Calu3 (cell line): ENCODE results near the gene NPC1. TPM values are rescaled to one million over a fixed set of nuclear protein-coding genes. Genes with fewer than 3 reads are reported as not detected.

Experiments
- BruUV-seq: library from RNA; stranded (reverse); fragments of 400-500 nt; replicated peaks from 2 replicates; lab custom pipeline; 2021; lab: Mats Ljungman, UMichigan
- CTCF ChIA-PET: fragments of 300-600 bp; sonication (Branson Sonifier 250); formaldehyde crosslinking; loops from one replicate; lab custom pipeline; 2022; ENCODE audit warnings: antibody characterized with exemption; lab: Charles Lee
- DNase-seq: peaks from one replicate; pipeline ENCODE4 v3.0.0; 2022
- H3K27ac Mint-ChIP-seq: one replicate; pipeline ENCODE4 v1.8.0; 2022; ENCODE audit warnings: mixed read lengths; ENCODE audit not compliant: unreplicated experiment
- H3K27me3 Mint-ChIP-seq: one replicate; pipeline ENCODE4 v1.8.0; 2022; ENCODE audit warnings: mixed read lengths; ENCODE audit not compliant: unreplicated experiment
- H3K36me3 Mint-ChIP-seq: one replicate; pipeline ENCODE4 v1.8.0; 2022; ENCODE audit warnings: mild to moderate bottlenecking, moderate library complexity, mixed read lengths; ENCODE audit not compliant: insufficient read depth, unreplicated experiment
- H3K4me1 Mint-ChIP-seq: one replicate; pipeline ENCODE4 v1.8.0; 2022; ENCODE audit warnings: mild to moderate bottlenecking, low read depth, mixed read lengths; ENCODE audit not compliant: unreplicated experiment
- H3K4me3 Mint-ChIP-seq: one replicate; pipeline ENCODE4 v1.8.0; 2022; ENCODE audit warnings: mild to moderate bottlenecking, low read depth, moderate library complexity, mixed read lengths; ENCODE audit not compliant: unreplicated experiment
- H3K9me3 Mint-ChIP-seq: one replicate; pipeline ENCODE4 v1.8.0; 2022; ENCODE audit warnings: low read depth, mixed read lengths; ENCODE audit not compliant: unreplicated experiment
- CTCF ChIP-seq: fragments of 200-600 bp; IDR thresholded peaks from one replicate; pipeline ENCODE4 v1.8.0; 2022; ENCODE audit warnings: antibody characterized with exemption; ENCODE audit not compliant: unreplicated experiment
- intact Hi-C: fragments of 100-400 bp; cut with micrococcal nuclease; formaldehyde crosslinking; loops from one replicate; pipeline ENCODE4 v1.10.0; 2022; ENCODE audit not compliant: unreplicated experiment
- total RNA-seq: library from RNA; stranded (reverse); gene quantifications from 2 replicates; pipeline ENCODE4 v1.2.3, GENCODE V29; 2022

Gene NPC1
- total RNA-seq, 1 experiment from 2014 or later = 84.7 TPM

GRCh38 chr18:23504720-23505119 lies 81.6 kb downstream of the NPC1 start:
- H3K36me3 Mint-ChIP-seq = peaks cover 32% of the 10 kb centered on the region
- no TSS peak for BruUV-seq
- peaks cover 17% of the 10 kb centered on the region for H3K4me1 Mint-ChIP-seq
- H3K9me3 Mint-ChIP-seq = no peaks in the 10 kb centered on the region
- no peak for DNase-seq
- TF ChIP-seq CTCF = no peak
- CTCF ChIA-PET = no interaction called here
- intact Hi-C loops = loop anchor here (5.0 kb wide), 2 partner anchors 208 to 308 kb away; no protein-coding TSS in a partner anchor
- peak overlapping the region; percentile 96 for H3K4me3 Mint-ChIP-seq
- H3K27ac Mint-ChIP-seq = no peak overlapping the region
- no peaks in the 10 kb centered on the region for H3K27me3 Mint-ChIP-seq

- intact Hi-C loops = loop anchor here (5.0 kb wide), 2 partner anchors 208 to 308 kb away; no protein-coding TSS in a partner anchor
- TF ChIP-seq CTCF = no peak
- peaks cover 32% of the 10 kb centered on the region for H3K36me3 Mint-ChIP-seq
- H3K27ac Mint-ChIP-seq = peak overlapping the region; percentile 87
- H3K27me3 Mint-ChIP-seq = no peaks in the 10 kb centered on the region
- CTCF ChIA-PET = no interaction called here
- DNase-seq = no peak
- H3K4me1 Mint-ChIP-seq = peaks cover 17% of the 10 kb centered on the region
- no peaks in the 10 kb centered on the region for H3K9me3 Mint-ChIP-seq
- H3K4me3 Mint-ChIP-seq = peak overlapping the region; percentile 96
- no TSS peak for BruUV-seq
These were observed 82.4 kb downstream of the NPC1 start for GRCh38 chr18:23503963-23504344.

DNA sequence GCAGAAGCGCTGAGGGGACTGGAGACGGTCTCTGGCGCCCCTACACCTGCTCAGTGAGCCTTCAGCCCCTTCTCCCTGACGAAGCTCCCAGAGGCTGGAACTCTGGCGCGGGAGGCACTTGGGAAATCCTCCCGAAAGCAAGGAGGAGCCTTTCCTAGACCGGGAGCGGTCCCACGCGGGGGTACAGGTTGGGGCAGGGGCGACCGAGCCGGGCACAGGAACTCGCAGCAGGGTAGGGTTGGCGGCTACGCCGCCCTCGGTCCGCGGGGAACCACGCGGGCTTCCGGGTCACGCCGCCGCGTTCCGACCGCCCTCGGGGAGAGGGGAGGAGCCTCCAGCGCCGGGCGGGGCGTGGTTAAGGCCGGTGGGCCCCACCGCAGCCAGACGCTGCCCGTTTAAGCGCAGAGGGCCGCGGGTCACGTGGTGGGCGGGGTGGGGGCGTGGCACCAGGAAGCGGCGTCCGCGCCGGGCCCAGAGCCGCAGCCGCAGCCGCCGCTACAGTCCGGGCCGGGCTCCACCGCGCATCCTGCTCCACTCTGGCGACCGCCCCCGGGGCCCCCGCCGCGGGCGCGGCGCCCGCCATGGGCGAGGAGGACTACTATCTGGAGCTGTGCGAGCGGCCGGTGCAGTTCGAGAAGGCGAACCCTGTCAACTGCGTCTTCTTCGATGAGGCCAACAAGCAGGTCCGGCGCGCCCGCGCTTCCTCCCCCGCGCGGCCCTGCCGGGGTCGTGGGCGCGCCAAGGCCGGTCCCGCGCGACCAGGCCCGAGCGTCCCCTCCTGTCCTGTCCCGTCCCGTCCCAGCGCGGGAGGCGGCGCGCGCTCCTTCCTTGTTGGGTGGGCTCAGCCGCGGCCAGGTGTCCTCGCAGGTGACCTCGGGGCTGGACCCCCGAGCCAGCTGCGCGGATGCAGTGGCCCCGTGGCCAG lies 83.0 kb downstream of the NPC1 start, which contains the start of gene RMC1:
TSS of gene RMC1 (plus strand) at position 474 of the 925 bp plus-strand sequence. CDS start at position 582, 108 bp downstream.
- DNase-seq = peak; percentile 98
- Mint-ChIP-seq H3K4me1 (peaks cover 17% of the 10 kb centered on the region), H3K27me3 (no peaks in the 10 kb centered on the region), H3K27ac (peak within 1 kb of the TSS; percentile 87), H3K36me3 (peaks cover 32% of the 10 kb centered on the region), H3K9me3 (no peaks in the 10 kb centered on the region), H3K4me3 (peak within 1 kb of the TSS; percentile 96)
- intact Hi-C loops = loop anchor here (5.0 kb wide), 2 partner anchors 209 to 309 kb away; no protein-coding TSS in a partner anchor
- BruUV-seq = no TSS peak
- no peak for TF ChIP-seq CTCF
- CTCF ChIA-PET = no interaction called here

DNA sequence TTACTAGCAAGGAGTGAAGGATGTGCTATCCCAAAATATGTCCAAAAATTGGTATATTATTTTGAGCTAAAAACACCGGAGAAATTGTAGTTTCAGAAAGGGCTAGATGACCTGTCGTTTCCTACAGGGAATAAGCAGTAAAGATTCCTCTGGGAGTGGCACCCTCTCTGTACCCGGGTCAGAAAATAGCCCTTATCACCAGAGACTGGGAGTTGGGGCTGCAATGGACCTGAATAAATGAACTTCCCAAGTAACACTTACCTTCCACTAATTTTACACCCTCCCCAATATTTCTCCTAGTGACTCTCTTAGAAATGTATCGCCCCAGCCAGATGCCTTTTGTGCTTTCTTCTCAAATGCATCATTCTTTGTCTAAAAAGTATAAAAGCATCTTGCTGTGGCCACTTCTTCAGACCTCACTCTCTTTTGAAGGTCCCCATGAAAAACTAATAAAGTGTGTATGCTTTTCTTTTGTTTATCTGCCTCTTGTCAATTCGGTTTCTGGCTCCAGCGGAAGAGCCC lies 83.7 kb downstream of the NPC1 start:
- CTCF ChIA-PET = no interaction called here
- TSS peak; percentile 86 for BruUV-seq
- TF ChIP-seq CTCF = no peak
- Mint-ChIP-seq H3K9me3 (no peaks in the 10 kb centered on the region), H3K27ac (peak overlapping the region; percentile 79), H3K27me3 (no peaks in the 10 kb centered on the region), H3K4me1 (peaks cover 17% of the 10 kb centered on the region), H3K4me3 (peak overlapping the region; percentile 96), H3K36me3 (peaks cover 32% of the 10 kb centered on the region)
- intact Hi-C loops = loop anchor here (5.0 kb wide), 2 partner anchors 210 to 310 kb away; no protein-coding TSS in a partner anchor
- DNase-seq = no peak
